Occipital lobe (tissue), 2 donors: ENCODE data around the gene STARD6. TPM values are rescaled to one million over a fixed set of nuclear protein-coding genes. Genes with fewer than 3 reads are reported as not detected.
A peak's percentile ranks its signal among the peaks of the same experiment; 100 is the strongest.
"Not testable (repeated sequence)": the region's sequence is repeated elsewhere in the genome, so short reads cannot be mapped to it uniquely, and the experiment has no call there.

Experiments used
- DNase-seq: peaks from one replicate; lab custom pipeline; 2025; lab: John Stamatoyannopoulos, UW
- total RNA-seq: library from RNA; depleted of rRNA; stranded (reverse); fragments of >200 nt; gene quantifications from one replicate; pipeline ENCODE4 v1.2.3, GENCODE V29; 2014

STARD6 gene, protein sequence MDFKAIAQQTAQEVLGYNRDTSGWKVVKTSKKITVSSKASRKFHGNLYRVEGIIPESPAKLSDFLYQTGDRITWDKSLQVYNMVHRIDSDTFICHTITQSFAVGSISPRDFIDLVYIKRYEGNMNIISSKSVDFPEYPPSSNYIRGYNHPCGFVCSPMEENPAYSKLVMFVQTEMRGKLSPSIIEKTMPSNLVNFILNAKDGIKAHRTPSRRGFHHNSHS
- not detected for total RNA-seq

GRCh38 chr18:54357660-54358494 is at the start of gene STARD6, which contains the start of gene C18orf54:
Gene STARD6, minus strand, starts transcription at chr18:54357858. Its CDS starts 3,285 bp downstream, at chr18:54354573.
Gene C18orf54, plus strand, starts transcription at chr18:54357906. Its CDS starts 2,667 bp downstream, at chr18:54360573.
- DNase-seq: peak; percentile 84

DNA sequence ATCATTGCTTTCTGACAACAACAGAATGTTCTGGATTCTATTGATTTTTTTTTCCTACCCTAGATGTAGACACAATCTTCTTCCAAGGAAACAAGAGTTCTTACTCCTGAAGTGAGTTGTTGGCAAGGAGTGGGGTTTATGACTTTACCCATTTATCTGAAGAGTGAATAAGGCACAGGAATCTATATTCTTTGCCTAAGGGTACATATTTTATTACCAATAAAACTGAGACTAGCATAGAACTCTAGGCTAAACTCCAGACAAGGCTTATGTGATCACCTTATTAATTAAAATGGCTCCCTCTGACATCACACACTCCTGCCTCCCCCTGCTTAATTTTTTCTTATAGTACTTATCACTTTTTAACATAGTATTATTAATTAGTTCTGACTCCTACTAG is 47.6 kb upstream of the STARD6 start:
- DNase-seq: no peak

DNA sequence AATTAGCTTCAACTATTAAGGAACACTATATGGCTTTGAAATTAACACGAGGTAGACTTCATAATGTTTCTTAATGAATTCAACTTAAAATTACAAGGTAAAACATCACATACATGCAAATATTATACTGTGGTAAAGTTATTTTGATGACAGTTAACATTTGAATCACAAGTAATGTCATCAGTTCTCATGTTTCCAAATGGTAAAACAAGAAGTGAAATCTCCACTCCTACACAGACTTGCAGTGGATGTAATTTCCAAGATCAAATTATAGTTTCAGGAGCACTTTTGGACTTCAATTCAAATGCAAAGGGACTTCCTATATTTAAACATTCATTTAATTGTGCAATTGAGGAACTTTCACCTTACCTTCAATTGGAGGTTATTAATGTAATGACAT is 39.1 kb upstream of the STARD6 start:
- no peak for DNase-seq

- no peak for DNase-seq
These were observed 36.1 kb upstream of the STARD6 start for GRCh38 chr18:54393648-54394294.

DNA sequence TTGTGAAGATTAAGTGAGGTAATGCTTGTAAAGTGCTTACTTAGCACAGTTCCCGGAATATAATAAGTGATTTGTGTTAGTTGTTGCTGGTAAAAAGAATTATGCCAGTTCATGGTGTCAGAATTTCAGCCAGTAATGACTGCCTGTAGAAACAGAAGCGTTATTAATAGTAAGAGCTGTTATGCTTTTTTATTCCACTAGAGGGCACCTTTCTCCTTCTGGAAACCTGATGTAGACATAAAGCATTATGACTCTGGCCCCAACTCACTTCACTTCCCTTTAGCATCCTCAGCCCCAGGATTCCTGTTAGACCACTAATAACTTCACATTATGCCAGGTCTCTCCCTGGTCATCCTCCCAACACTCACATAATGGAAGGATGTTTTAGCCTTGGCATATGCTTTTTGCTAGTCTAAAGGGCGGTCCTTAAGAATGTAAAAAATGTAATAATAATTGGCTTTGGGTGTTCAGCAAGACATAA is 34.9 kb upstream of the STARD6 start:
- no peak for DNase-seq

DNA sequence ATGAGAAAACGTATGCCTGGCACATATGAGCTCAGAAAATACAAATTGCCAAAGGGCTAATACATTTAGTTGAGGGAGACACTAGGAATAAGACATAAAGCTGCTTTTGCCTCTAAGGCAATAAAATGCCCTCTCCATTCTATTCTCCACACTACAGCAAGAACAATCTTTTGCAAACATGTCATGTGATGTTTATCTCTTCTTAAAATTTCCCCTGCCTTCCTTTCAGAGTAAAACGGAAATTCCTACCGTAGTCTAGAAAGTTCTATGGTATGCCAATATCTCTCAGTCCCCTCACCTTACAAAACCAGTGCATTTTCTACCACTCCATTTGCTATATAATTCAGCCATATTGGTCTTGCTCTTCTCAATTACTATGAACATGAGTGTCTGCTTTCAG is 33.2 kb upstream of the STARD6 start:
- no peak for DNase-seq

DNA sequence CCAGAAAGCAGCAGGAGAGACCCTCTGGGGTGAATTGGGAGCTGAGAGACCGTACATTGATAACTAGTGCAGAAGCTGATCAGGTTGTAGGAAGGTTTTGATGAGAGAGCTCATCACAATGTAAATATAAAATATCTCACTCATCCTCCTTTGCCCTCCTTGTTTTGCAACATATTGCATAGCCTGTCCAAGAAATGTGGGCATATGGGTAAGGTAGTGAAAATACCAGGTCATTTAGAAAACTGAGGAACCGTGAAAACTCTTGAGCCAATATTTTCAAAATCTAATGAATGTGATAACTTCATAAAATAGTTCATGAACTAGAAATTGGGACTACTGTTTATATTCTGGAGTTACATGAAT is 31.5 kb upstream of the STARD6 start:
- no peak for DNase-seq

DNA sequence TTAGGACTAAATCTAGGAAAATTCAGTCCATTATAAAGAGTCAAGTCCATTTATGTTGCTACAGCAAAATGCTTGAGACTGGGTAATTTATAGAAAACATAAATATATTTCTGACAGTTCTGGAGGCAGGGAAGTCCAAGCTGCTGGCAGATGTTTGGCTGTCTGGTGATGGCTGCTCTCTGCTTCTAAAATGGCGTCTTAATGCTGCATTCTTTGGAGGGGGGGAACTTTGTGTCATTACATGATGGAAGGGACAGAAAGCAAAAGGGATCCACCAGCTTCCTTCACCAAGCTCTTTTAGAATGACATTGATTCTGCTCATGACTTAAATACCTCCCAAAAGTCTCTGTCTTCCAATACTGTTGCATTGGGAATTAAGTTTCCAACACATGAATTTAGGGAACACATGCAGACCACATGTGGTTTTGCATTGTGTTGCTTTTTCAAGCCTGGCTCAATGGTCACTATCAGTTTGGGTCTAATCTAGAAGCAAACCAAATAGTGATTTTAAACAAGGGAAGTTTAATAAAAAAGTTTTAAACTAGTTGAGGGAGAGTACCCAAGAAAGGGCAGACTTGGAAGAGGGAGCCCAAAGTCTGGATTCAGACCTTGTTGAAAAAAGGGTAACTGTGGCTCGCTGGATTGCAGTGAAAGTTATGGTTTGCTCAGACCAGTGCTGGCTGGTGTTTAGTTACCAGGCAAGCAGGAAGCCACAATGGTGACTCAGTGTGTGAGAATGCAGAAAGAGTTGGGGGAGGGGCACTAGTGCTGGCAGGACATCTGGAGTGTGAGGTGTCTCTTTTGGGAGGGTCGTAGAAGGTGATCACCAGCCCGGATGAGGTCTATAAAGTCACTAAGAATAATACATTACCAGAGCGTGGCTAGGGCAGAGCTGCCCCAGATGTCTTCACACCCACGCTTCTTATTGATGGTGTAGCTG is 30.8 kb upstream of the STARD6 start:
- DNase-seq: no peak

- no peak for DNase-seq
These were observed 30.0 kb upstream of the STARD6 start for GRCh38 chr18:54387631-54388030.

DNA sequence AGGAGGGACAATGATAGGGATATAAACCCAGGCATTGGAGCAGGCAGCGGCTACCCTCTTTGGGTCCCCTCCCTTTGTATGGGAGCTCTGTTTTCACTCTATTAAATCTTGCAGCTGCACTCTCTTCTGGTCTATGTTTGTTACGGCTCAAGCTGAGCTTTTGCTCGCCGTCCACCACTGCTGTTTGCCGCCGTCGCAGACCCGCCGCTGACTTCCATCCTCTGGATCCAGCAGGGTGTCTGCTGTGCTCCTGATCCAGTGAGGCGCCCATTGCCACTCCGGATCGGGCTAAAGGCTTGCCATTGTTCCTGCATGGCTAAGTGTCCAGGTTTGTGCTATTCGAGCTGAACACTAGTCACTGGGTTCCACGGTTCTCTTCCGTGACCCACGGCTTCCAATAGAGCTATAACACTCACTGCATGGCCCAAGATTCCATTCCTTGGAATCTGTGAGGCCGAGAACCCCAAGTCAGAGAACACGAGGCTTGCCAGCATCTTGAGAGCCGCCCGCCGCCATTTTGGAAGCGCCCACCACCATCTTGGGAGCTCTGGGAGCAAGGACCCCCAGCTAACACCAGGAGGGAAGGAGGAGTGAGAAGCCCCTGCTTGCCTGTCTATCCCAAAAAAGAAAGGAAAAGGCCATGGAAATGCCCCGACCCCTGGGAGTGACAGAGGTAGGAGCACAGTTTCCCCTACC is 29.3 kb upstream of the STARD6 start:
- not testable (repeated sequence) for DNase-seq

DNA sequence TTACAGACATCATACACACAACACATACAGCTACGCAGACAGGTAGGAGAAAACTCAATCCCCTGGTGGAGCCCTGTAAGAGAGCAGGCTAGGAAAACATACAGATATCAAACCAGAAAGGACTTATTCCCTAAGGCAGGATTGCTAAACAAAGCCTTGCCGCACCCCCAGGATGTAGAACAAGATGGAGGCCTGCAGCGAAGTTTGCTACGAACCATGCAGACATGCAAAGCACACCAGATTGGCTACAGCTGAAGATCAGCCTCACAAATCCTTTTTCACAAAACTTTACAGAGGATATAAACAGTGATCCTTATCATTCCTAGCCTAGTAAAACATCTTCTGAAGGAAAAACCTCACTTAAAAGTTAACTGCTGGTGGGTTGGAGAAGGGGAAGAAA is 28.4 kb upstream of the STARD6 start:
- DNase-seq: no peak

GRCh38 chr18:54382733-54383252 is 25.1 kb upstream of the STARD6 start:
- DNase-seq: no peak

GRCh38 chr18:54382076-54382475 is 24.4 kb upstream of the STARD6 start:
- no peak for DNase-seq

DNA sequence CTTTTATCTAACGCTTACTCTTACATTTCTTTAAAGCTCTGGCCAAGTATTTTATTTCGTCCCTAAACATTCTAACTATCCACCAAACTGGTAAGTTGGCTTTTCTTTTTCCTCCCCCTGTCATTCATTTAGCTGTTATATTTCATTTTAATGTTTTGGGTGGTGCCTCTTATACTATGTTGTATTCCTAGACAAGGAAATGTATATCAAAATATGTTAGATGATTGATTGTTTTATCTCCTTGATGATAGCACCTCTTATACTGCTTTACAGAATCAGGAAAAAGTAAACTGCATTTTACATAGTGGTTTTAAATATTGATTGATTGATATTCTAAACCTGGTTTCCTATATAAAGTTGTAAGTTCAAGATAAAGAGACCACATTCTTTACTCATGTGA is 24.0 kb upstream of the STARD6 start:
- no peak for DNase-seq

DNA sequence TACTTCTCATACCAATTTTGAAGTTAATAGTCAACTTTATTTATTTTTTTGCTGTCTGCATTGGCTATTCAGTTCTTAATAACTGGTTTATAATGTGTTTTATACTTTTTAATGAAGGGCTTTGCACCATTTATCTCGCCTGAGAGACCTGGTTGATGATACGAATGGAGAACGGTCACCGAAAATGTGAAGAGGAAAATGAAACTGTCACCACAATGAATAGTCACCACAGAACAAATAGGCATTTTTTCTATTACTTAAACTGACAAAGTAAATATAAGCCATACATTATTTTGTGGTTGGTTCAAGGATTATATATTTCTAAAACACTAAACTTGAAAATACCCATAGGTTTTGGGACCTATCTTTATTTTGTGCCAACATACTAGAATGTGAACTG is 20.4 kb upstream of the STARD6 start:
- DNase-seq: no peak

GRCh38 chr18:54360406-54360805 is 2.7 kb upstream of the STARD6 start:
- DNase-seq: no peak

- DNase-seq: no peak
These were observed 1.6 kb upstream of the STARD6 start for GRCh38 chr18:54359233-54359632.

- no peak for DNase-seq
These were observed 910 bp upstream of the STARD6 start for GRCh38 chr18:54358495-54359040.

GRCh38 chr18:54357082-54357659 is 487 bp downstream of the STARD6 start:
- DNase-seq: no peak

- DNase-seq: no peak
These were observed 6.5 kb downstream of the STARD6 start for GRCh38 chr18:54351186-54351585.
